NCI-H748 (cell line): Measurements from ENCODE around the gene DGKH.
"Not testable (repeated sequence)": the region's sequence is repeated elsewhere in the genome, so short reads cannot be mapped to it uniquely, and the experiment has no call there.

Experiments used
- DNase-seq: peaks from one replicate; lab custom pipeline; 2025; ENCODE audit not compliant: unreplicated experiment; lab: John Stamatoyannopoulos, UW

The DGKH gene

GRCh38 chr13:42109957-42110356 lies 61.5 kb downstream of the DGKH start:
- DNase-seq, result no peak

- peak; percentile 66 for DNase-seq
Observed at GRCh38 chr13:42110410-42111155, 62.1 kb downstream of the DGKH start.

DNA sequence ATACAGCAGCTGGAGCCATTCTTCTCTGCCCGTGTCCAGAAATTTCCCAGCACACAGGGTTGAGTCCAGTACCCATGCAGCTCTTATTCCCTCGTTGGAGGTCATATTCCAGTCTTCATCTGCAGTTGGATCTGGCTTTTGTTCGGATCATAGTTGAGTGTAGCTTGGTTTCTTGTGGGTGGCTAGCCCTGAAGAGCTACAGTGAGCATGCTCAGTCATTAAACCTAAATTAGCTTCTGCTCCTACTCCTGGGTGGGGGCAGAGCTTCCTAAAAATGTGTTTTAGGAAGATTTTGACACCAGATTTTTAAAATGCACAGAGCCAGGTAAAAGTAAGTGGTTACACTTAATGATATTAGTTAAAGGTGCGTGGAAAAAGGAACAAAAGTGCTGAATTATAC lies 64.4 kb downstream of the DGKH start:
- DNase-seq, result no peak

- DNase-seq, result no peak
Observed at GRCh38 chr13:42113478-42113877, 65.0 kb downstream of the DGKH start.

- no peak for DNase-seq
Observed at GRCh38 chr13:42114278-42114677, 65.8 kb downstream of the DGKH start.

DNA sequence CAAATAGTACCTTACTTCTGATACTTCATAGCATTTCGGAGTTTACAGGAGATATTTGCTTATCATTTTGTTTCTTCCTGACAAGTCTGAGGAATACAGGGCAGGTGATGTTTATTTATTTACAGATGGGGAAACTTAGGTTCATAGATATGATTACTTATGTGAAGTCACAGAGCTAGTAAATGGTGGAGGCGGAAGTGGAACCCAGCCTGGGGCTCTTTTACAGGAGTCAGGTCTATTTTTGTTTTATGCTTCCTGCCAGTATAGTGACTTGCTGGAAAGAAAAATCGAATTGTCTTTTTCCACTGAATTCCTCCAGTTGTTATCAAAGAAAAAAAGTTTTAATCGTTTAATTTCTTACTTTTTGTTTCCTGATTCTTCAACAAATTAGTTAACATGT lies 66.5 kb downstream of the DGKH start:
- no peak for DNase-seq

GRCh38 chr13:42116225-42116624 lies 67.8 kb downstream of the DGKH start:
- DNase-seq, result no peak

DNA sequence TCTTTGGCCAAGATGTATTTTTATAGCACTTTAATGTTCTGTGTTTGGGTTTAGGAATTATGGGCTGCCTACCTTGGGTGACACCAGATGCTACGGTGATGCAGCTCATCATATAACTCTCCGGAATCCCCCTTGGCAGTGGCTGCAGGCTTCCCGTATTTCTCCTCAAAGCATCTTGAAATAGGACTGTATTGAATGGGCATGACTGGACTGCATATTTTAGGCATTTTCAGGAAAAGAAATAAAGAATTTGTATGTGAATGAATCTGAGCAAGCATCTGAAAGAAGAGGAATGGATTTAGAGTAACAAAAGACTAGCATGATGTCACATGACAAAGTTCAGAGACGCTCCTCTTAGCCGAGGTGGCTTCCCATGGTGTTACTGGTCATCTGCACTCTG lies 70.6 kb downstream of the DGKH start:
- no peak for DNase-seq

DNA sequence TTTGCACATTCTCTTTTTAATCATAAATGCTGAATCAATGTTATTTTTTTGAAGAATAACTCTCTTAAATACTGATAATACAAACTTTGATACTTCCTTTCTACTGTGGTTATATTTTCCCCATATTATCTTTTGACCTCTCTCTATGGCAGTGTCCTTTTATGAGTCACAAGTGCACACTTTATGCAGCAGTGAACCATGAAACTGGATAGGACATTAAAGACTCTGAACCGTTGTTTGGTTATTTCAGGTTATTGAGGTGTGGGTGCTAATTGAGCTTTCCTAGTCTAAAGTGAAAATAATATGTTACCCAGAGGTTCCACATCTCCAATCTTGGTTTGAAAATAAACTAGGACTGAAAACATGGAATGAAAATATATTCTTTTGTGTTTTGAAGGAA lies 71.4 kb downstream of the DGKH start:
- no peak for DNase-seq

GRCh38 chr13:42123600-42123999 lies 75.2 kb downstream of the DGKH start:
- no peak for DNase-seq

GRCh38 chr13:42125046-42125445 lies 76.6 kb downstream of the DGKH start:
- DNase-seq, result no peak

DNA sequence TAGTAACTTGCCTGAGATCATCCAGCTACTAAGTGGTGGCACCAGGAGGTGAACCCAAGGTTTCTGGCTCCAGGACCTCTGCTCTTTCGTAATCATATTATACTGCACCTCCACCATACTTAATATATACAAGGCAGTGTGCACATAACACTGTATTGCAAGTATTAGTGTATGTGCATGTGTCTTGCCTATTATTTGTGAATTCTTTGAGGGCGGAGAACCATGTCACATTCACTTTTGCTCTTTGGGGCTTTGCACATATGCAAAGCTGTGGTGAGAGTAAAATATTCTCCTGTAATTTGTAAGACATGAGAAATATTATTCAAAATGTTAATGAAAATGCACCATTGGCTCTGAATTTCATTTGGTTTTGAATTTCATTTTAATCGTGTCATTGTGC lies 78.6 kb downstream of the DGKH start:
- no peak for DNase-seq

GRCh38 chr13:42129033-42129432 lies 80.6 kb downstream of the DGKH start:
- no peak for DNase-seq

DNA sequence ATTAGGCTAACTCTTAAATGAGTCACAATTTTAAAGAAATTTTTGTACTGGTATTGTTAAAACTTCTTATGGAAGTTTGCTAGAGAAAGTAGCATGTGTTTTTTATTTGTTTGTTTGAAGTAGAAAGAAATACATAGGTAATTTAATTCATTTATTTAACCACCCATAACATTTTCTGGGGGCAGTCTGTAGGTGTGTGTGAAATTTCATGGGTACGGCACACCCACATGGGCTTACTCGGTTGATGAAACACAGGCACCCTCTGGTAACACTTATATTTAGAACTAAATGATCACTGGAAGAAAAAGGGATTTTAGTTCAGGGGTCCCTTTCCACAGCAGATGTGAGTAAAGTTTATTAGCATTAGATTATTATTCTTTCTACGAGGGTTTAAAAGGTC lies 88.1 kb downstream of the DGKH start:
- no peak for DNase-seq

DNA sequence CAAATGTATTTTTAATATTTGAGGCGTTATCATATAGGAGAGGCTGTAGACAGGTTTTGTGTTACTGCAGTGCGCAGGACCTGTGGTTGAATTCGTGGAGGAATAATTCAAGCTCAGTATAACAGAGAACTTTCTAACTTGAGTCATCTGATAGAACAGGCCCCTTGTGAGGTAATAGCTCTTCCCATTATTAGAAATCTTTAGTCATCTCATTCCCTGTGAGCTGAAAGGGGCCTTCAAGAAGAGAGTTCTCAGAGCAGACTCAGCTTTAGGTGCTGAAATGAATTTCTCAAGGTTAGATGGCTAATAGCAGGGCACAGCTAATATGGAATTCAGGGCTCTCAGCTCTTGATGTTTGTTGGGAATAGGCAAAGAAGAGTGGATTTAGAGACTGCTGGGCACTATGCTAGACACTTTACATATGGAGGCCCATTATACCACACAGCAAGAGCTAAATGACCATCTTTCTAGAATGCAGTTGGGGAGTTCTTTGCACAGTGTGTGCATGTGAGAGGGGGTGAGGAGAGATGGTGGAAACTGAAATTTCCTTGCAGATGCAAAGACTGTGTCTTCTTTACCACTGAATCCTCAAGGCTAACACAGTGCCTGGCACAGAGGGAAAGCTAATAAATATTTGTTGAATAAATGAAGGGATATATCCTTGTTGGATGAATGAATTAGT lies 89.5 kb downstream of the DGKH start:
- DNase-seq, result no peak

DNA sequence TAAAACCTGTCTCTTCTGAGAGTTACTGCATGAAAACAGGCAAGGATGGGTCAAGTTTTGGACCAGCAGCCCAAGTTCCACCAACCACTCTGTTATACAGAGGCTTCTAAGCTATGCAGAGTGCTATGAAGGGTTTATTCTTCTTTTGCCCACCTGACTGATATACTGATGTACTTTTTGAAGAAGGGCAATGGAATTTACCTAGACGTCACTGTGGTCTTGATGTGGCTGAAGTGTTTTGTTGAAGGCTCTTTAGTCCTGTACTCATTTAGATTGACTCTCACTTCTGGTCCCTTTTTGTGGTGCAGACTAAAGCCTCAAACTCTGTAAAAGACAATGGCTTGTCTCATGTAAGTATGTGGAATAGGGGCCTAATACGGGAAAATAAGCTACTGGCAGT lies 92.0 kb downstream of the DGKH start:
- DNase-seq, result no peak

GRCh38 chr13:42141052-42141451 lies 92.6 kb downstream of the DGKH start:
- not testable (repeated sequence) for DNase-seq

DNA sequence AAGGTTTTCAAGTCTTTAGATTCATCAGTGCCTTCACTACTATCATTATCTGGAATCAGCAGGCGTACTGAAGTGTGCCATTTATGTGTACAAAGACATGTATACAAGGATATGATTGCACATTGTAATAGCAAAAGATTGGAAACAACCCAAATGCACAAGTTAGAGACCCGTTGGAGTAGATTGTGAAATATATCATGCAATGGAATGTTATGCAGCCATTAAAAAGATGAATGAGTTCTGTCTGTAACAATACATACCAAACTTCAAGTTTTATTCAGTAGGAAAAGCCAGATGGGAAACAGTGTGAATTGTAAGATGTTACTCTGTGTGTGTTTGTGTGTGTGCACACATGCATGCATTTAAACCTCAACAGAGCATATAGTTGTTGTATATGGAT lies 97.9 kb downstream of the DGKH start:
- no peak for DNase-seq

DNA sequence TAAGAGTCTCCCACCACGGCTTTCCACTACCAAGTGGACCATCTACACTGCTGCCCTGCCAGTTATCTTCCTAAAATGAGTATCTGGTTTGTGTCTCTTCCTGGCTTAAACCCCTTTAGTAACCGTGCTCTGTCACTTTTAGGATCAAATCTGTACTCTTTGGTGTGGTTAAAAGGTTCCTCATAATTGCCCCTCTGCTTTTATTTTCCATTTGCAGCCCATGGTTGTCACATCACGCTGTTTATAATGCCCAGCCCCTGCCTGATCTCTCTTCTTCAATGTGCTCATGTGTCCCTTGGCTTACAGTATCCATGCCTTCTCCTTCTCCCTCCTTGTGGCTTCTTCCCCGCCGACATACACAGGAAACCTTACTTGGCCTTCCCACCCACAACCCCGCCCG lies 100.1 kb downstream of the DGKH start:
- no peak for DNase-seq

GRCh38 chr13:42149136-42149535 lies 100.7 kb downstream of the DGKH start:
- no peak for DNase-seq

DNA sequence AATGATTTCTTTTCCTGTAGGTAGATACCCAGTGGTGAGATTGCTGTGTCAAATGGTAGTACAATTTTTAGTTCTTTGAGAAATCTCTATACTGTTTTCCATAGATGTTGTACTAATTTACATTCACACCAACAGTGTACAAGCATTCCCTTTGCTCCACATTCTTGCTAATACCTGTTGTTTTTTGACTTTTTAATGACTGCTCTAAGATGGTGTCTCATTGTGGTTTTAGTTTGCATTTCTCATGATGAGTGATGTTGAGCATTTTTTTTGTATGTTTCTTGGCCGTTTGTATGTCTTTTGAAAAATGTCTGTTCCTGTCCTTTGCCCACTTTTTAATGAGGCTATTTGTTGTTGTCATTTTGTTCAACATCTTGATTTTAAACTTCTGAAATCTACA lies 103.3 kb downstream of the DGKH start:
- no peak for DNase-seq

GRCh38 chr13:42152495-42152894 lies 104.0 kb downstream of the DGKH start:
- DNase-seq, result no peak
